IgD-negative memory B cell (primary cell): ENCODE results near the gene RBFOX1. TPM values are rescaled to one million over a fixed set of nuclear protein-coding genes. Genes with fewer than 3 reads are reported as not detected.

Source experiments
- H3K27ac Mint-ChIP-seq, 3 donors: one replicate each; pipeline ENCODE4 v1.8.0; 2020 to 2022; ENCODE audit warnings: mild to moderate bottlenecking in 3 of 3, mixed read lengths in 3 of 3, moderate library complexity in 1 of 3
- H3K27me3 Mint-ChIP-seq: one replicate; pipeline ENCODE4 v1.8.0; 2021; ENCODE audit warnings: mixed read lengths
- H3K36me3 Mint-ChIP-seq: one replicate; pipeline ENCODE4 v1.8.0; 2020; ENCODE audit warnings: mild to moderate bottlenecking, mixed read lengths
- H3K4me1 Mint-ChIP-seq, 3 donors: one replicate each; pipeline ENCODE4 v1.8.0; 2020 to 2022; ENCODE audit warnings: mixed read lengths in 3 of 3, mild to moderate bottlenecking in 1 of 3
- H3K4me3 Mint-ChIP-seq, 4 donors: one replicate each; pipeline ENCODE4 v1.8.0; 2020 to 2022; ENCODE audit warnings: mild to moderate bottlenecking in 4 of 4, mixed read lengths in 4 of 4, moderate library complexity in 3 of 4
- H3K9me3 Mint-ChIP-seq, 3 donors: one replicate each; pipeline ENCODE4 v1.8.0; 2020 to 2021; ENCODE audit warnings: mixed read lengths in 3 of 3, mild to moderate bottlenecking in 1 of 3
- polyA plus RNA-seq: library from polyadenylated mRNA; unstranded; fragments of 300-500 nt; fragmentation: Illumina TruSeq; gene quantifications from one replicate; pipeline ENCODE4 v1.2.3, GENCODE V29; 2021

RBFOX1 gene
- polyA plus RNA-seq, 1 donor from 2014 or later: not detected

DNA sequence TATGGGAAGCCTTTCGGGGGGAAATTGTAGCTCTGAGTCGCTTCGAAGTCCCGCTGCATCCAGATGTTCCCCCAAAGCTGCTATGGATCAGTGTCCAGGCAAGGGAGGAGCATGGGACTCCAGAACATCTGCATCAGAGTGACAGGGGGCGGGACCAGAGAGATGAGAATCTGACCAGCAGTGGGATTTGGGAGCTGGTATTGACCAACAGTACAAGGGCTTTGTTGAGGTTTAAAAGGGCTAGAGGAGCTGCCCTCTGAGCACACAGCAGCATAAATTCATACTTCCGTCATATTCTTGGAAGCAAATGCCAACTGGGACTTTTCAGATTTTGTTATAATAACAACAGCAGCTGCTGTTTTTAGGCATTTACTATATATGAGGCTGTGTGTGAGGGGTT, 10.6 kb downstream of the RBFOX1 start:
- H3K27me3 Mint-ChIP-seq: no peaks in the 10 kb centered on the region

DNA sequence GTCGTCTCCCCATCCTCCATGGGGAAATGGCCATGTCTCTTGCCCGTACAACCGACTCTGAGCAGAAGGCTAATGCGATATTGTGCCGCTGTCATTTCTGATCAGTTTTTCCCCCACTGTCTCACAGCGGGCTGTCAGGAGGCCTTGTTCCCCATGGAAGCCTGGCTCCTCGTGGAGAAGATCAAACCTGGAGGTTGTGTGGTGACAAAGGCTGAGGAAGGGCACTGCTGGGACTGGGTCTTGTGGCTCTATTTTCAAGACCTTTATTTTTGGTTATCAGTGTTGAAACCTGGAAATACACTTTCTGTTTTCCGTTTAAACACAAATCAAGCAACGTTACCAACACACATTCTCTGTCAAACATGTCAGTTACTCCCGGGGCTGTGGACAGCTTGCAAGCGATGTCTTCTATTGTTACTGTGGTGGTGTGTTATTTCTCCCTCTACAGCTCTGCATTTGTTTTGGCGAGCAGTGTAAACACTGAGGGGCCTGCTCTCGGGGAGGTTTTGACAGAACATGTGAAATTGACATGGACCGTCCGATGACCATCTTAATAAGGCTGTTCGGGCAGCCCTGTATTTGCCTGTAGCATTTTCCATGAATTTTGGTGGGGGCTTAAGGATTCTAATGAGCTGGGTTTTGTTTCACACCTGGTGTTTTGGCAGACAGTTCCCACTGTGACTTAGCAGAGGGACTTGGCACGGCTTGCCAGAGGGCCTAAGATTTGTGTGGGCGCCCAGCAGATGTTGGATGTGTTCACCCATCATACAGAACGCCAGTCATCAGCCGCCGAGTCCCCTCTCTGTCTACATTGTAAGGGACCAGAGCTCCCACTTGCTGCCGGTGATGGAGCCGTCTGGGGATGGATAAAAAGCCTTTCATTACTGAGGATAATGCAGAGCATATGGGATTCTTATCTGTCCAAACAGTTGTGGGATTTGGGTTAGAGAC, 12.5 kb downstream of the RBFOX1 start:
- no peak overlapping the region for H3K4me3 Mint-ChIP-seq
- H3K36me3 Mint-ChIP-seq: no peaks in the 10 kb centered on the region
- no peaks in the 10 kb centered on the region for H3K27me3 Mint-ChIP-seq
- H3K27ac Mint-ChIP-seq: peak overlapping the region in 1 of 3 donors; percentile 60
- peaks cover 5 to 22% (median 7%) of the 10 kb centered on the region in 3 donors for H3K9me3 Mint-ChIP-seq
- H3K4me1 Mint-ChIP-seq: no peaks in the 10 kb centered on the region

More for the DNA sequence above, 10.6 kb downstream of the RBFOX1 start:
- Mint-ChIP-seq H3K4me3 (no peak overlapping the region), H3K4me1 (no peaks in the 10 kb centered on the region), H3K9me3 (peaks cover 3 to 16% (median 6%) of the 10 kb centered on the region in 3 donors), H3K27ac (no peak overlapping the region), H3K36me3 (no peaks in the 10 kb centered on the region)

DNA sequence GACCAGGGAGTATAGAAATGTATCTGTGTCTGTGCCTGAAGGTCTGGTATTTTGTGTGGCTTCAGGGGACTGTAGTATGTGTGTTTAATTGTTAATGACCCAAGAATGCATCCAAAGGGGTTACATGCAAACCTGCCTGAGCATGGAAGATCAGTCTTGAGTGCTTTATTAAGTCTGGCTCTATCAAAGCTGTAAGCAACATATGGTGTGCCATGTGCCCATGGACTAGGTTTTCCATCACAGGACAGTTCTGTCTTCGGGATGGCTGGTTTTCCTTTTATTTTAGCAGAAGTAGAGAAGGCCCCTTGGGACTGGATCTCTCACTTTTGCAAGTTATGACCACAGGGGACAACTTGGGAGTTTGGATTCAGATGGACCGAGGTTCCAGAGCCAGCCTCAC, 18.2 kb downstream of the RBFOX1 start:
- Mint-ChIP-seq H3K27me3 (no peaks in the 10 kb centered on the region), H3K4me3 (no peak overlapping the region)

DNA sequence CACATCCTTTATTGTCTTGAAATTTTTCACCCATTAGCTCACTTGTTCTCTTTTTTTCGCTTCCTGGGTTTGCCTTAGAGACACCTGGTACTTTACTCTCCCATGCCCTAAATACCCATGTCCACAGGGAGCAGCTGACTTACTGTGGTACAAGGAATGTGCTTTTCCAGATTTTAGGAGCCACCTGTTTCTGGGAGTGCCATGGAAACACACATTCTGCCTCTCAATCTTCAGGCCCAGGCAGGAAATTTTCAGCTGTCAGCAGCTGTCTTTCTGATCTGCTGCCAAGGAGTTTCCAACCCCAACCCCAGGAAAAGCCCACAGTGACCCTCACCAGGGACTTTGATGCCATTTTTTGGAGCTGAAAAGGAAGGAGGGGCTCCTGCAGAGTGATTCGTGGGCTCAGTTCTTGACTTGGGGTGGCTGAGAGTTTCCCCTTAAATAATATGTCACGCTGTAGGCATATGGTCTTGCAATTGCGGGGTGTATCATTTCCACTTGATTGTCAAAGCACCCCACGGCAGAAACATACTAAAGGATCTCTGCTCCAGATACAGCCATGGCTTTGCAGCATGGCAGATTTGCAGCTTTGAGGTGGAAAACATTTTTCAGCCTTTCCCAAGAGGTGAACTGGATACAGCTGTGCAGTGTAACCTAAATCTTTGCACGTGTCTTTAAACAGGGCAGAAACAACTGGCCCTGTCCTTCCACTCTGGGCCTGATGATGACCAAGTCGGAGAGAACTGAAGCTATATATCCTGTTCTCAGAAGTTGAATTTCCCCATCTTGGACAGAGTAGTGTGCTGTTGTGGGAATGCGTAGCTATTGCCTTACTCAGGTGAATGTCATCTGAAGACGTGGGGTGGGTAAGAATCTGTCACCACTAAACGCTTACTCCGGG, 19.2 kb downstream of the RBFOX1 start:
- H3K36me3 Mint-ChIP-seq: no peaks in the 10 kb centered on the region
- peak overlapping the region in 1 of 4 donors; percentile 47 for H3K4me3 Mint-ChIP-seq
- no peaks in the 10 kb centered on the region for H3K4me1 Mint-ChIP-seq
- H3K27me3 Mint-ChIP-seq: no peaks in the 10 kb centered on the region
- no peak overlapping the region for H3K27ac Mint-ChIP-seq
- H3K9me3 Mint-ChIP-seq: peaks cover 14 to 15% (median 14%) of the 10 kb centered on the region in 3 donors

More for the DNA sequence above, 18.2 kb downstream of the RBFOX1 start:
- H3K27ac Mint-ChIP-seq: no peak overlapping the region
- H3K4me1 Mint-ChIP-seq: no peaks in the 10 kb centered on the region
- H3K36me3 Mint-ChIP-seq: no peaks in the 10 kb centered on the region
- H3K9me3 Mint-ChIP-seq: peaks cover 9 to 19% (median 12%) of the 10 kb centered on the region in 3 donors

DNA sequence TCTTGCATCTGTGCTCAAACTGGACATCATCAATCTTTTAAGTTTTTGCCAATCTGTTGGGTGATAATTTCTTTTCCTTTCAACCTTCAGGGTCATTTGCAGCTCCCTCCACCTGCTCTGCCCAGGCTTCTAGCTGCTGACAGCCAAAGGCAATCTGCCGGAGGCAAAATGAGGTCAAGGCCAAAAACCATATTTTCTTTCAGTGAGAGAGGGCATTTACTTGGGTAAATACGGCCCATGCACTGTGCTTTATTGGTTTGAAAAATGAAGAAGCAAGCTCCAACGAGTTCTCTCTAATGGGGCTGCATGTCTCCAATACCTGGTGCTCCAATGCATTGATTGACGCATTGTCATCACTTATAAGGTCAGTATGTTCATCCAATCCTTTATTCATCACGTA, 23.1 kb downstream of the RBFOX1 start:
- H3K27me3 Mint-ChIP-seq: no peaks in the 10 kb centered on the region
- H3K27ac Mint-ChIP-seq: no peak overlapping the region
- no peak overlapping the region for H3K4me3 Mint-ChIP-seq
- H3K9me3 Mint-ChIP-seq: peaks cover 0 to 10% (median 10%) of the 10 kb centered on the region in 3 donors
- H3K4me1 Mint-ChIP-seq: no peaks in the 10 kb centered on the region
- H3K36me3 Mint-ChIP-seq: no peaks in the 10 kb centered on the region

DNA sequence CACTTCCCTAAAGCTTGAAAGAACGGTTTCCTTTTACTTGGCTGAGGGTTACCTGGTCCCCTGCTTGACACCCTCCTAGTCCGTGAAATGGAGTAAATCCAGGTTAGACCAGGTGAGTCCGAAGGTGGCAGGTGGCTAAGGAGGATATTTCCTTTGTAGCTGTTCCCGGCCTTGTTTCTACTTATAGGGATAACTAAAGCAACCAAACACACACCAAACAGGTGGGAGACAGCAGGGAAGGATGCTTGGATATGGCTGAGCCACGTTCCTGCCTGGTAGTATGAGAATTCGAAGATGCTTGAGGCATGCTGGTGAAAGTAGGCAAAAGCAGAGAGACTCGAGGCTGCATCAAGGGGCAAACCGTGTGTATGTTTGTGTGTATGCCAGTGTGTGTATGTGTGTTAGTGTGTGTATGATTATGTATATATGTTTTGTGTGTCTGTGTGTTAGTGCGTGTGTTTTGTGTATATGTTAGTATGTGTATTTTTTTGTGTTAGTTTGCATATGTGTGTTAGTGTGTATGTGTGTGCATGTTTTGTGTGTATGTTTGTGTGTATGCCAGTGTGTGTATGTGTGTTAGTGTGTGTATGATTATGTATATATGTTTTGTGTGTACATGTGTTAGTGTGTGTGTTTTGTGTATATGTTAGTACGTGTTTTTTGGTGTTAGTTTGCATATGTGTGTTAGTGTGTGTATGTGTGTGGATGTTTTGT, 28.9 kb downstream of the RBFOX1 start:
- H3K27me3 Mint-ChIP-seq: no peaks in the 10 kb centered on the region
- H3K27ac Mint-ChIP-seq: no peak overlapping the region
- H3K9me3 Mint-ChIP-seq: peaks cover 2 to 15% (median 6%) of the 10 kb centered on the region in 3 donors
- H3K4me3 Mint-ChIP-seq: no peak overlapping the region
- H3K36me3 Mint-ChIP-seq: no peaks in the 10 kb centered on the region
- no peaks in the 10 kb centered on the region for H3K4me1 Mint-ChIP-seq

DNA sequence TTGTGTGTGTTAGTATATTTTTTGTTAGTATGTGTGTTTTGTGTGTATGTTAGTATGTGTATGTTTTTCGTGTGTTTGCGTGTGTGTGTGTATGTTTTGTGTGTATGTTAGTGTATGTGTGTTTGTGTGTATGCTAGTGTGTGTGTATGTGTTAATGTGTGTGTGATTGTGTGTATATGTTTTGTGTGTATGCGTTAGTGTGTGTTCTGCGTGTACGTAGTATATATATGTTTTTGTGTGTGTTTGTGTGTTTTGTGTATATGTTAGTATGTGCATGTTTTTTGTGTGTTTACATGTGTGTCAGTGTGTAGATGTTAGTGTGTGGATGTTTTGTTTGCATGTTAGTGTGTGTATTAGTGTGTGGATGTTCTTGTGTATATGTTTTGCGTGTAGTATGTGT, 29.6 kb downstream of the RBFOX1 start:
- no peaks in the 10 kb centered on the region for H3K4me1 Mint-ChIP-seq
- no peak overlapping the region for H3K4me3 Mint-ChIP-seq
- H3K36me3 Mint-ChIP-seq: no peaks in the 10 kb centered on the region
- no peak overlapping the region for H3K27ac Mint-ChIP-seq
- peaks cover 2 to 15% (median 6%) of the 10 kb centered on the region in 3 donors for H3K9me3 Mint-ChIP-seq
- H3K27me3 Mint-ChIP-seq: no peaks in the 10 kb centered on the region

DNA sequence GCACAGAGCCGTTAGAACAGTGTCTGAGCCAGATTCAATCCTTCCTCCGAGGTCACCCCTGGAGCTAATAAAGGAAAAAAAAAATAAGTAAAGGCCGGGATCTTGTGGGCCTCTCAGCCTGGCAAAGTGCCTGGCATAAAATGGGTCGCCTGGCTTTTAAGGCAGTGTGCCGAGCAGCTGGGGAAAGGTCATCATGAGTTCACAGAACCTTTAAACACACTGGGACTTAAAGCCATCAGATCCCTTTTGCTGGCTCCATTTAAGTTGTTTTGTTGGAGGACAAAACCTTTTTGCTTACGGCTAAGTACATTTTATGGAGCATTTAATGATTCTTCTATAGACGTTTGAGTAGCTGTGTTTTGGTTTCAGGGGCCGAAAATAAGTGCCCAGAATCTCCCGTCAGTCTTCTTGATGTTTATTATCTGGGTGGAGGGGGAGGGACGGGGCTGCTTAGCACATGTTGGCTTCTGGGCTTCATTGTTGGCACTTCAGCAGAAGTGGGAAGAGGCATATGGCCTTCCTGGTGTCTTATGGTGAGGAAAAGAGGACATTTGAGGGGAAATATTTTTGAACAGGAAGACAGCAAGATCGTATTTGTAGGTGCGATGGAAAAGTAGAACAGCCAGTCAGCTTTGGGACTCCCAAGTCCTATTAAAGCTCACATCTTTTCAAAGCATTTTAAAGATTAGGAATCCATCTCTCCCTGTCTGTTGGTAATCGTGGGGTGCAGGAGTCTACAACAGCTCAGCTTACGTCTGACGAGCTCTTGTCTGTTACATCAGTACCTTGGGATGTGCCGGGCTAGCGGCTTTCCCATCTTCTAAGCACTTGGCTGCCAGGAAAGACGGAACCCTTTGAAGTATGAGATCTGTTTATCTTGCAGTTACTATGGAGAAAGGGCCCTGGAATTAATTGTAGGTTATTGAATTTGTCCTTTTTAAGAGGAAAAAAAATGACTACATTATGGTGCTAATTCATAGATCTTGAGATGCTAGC, 31.1 kb downstream of the RBFOX1 start:
- Mint-ChIP-seq H3K36me3 (no peaks in the 10 kb centered on the region), H3K4me3 (no peak overlapping the region), H3K9me3 (peaks cover 2 to 15% (median 6%) of the 10 kb centered on the region in 3 donors)

DNA sequence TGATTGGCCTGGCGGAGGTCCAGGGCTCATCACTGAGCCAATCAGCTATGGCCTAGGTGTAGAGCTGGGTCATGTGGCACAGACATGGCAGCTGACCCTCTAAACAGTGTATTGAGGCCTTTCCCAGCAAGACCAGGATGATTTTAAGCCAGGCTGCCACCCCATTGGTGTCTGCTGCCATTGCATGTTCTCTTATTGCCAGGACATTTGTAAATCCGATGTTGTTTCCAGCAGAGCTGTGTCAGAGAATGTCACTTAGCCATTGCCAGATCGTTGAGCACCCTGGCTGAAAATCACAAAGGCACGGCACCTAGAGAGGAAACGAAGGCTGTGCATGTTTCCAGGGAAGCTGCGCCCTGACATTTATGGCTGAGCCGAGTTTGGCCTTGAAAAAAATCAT, 33.4 kb downstream of the RBFOX1 start:
- Mint-ChIP-seq H3K4me1 (peaks cover 0 to 1% (median 0%) of the 10 kb centered on the region in 3 donors), H3K27me3 (no peaks in the 10 kb centered on the region), H3K27ac (no peak overlapping the region), H3K4me3 (no peak overlapping the region), H3K36me3 (no peaks in the 10 kb centered on the region), H3K9me3 (peaks cover 1 to 21% (median 4%) of the 10 kb centered on the region in 3 donors)

More for the DNA sequence above, 31.1 kb downstream of the RBFOX1 start:
- Mint-ChIP-seq H3K4me1 (no peaks in the 10 kb centered on the region), H3K27ac (no peak overlapping the region), H3K27me3 (no peaks in the 10 kb centered on the region)

DNA sequence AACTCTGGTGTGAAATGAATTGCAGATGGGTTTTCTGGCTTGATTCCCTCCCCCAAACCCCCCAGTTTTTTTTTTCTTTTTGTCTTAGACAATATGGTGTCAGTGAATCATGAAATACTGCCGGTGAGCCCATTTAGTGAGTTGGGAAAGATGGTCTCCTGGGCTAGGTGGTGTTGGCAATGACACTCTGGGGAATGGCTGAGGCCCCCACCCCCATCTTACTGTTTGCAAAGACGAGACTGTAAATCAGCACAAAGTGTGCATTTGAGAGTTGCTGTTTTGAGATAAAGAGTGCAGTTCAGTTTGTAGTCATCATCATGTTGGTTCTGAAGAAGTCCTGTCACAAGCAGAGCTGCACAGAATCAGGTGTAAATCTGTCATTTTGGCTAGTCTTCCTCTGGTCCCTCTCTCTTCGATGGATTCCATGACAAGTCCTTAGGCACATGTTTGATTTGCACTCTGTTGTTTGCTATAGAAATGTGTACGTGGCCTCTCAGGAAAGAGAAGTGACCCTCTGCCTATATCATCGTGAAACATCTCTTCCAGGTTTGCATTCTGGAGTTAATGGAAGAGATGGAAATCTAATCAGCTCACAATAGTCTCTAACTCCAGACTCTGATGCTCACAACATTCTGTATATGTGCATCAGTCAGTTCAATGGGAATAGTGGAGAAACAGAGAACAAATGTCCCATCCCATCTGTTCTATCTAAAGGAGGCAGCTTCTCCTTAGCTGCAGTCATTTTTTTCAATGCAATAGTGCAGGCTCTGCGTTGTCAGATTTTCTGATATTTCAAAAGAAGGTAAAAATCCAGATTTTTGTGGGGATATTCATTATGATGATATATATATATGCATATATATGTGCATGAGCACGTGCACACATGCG, 34.6 kb downstream of the RBFOX1 start:
- Mint-ChIP-seq H3K9me3 (peaks cover 0 to 26% (median 4%) of the 10 kb centered on the region in 3 donors), H3K36me3 (no peaks in the 10 kb centered on the region), H3K4me1 (peaks cover 0 to 1% (median 0%) of the 10 kb centered on the region in 3 donors), H3K27ac (no peak overlapping the region), H3K27me3 (no peaks in the 10 kb centered on the region), H3K4me3 (no peak overlapping the region)

DNA sequence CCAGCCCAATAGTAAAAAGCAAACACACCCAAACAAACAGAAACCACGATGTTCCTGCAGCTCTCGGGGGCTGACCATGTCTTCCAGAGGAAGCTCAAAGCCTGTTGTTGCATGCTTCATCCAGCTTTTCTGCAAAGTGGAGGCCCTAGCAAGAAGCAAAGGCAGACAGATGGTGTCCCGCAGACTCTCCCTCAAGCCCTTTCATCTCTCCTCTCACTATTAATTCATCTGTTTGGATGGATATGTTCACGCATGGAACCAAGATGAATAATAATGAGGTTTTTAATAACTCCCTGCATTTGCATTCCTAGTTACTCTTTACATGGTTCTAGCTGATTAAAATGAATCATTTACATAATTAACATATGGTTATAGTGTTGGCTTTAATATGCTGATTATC, 36.6 kb downstream of the RBFOX1 start:
- no peak overlapping the region for H3K4me3 Mint-ChIP-seq
- no peaks in the 10 kb centered on the region for H3K36me3 Mint-ChIP-seq
- H3K27ac Mint-ChIP-seq: no peak overlapping the region
- peaks cover 0 to 1% (median 0%) of the 10 kb centered on the region in 3 donors for H3K4me1 Mint-ChIP-seq
- H3K27me3 Mint-ChIP-seq: no peaks in the 10 kb centered on the region
- H3K9me3 Mint-ChIP-seq: peaks cover 0 to 25% (median 2%) of the 10 kb centered on the region in 3 donors

DNA sequence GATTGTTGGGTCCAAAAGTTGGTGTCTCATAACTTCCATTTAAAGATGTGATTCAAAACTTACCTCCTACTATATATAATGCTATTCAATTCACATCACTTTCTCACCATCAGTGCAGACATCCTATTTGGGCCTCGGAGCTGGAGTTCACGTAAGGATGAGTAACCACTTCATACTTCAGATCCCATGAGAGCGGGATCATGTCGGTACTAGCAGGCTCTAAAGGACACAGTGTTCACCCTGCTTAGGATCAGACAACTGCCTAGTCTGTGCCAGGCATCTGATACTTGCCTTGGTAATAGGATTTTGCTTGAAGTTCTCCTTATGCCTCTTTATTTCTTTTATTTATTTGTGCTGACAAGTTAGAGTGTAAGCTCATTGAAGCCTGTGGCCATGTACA, 39.5 kb downstream of the RBFOX1 start:
- no peaks in the 10 kb centered on the region for H3K27me3 Mint-ChIP-seq
- H3K4me1 Mint-ChIP-seq: peaks cover 0 to 1% (median 0%) of the 10 kb centered on the region in 3 donors
- H3K9me3 Mint-ChIP-seq: peaks cover 2 to 20% (median 3%) of the 10 kb centered on the region in 3 donors
- no peaks in the 10 kb centered on the region for H3K36me3 Mint-ChIP-seq
- H3K27ac Mint-ChIP-seq: no peak overlapping the region
- H3K4me3 Mint-ChIP-seq: no peak overlapping the region

DNA sequence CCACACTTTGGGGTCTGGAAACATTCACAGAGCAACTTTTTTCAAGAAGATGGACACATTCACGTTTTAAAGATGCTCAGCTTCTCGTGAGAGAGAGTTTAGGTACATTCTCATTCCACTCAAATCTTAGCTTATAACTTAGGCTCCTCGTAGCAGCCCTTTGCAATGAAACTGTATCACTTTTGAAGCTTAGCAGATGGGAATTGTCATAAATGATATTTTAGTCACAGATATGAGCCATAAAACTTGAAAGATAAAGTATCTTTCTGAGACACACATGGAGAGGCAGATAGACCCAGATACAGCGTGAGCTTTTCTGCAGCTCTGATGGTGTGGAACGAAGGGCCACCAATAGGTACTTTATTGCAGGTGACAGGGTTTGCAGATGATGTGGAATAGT, 41.1 kb downstream of the RBFOX1 start:
- Mint-ChIP-seq H3K4me3 (no peak overlapping the region), H3K4me1 (peaks cover 0 to 1% (median 0%) of the 10 kb centered on the region in 3 donors), H3K36me3 (no peaks in the 10 kb centered on the region), H3K9me3 (peaks cover 2 to 27% (median 9%) of the 10 kb centered on the region in 3 donors), H3K27me3 (no peaks in the 10 kb centered on the region), H3K27ac (no peak overlapping the region)
